ENCODE results near the gene SPATA18. TPM values are rescaled to one million over a fixed set of nuclear protein-coding genes. Genes with fewer than 3 reads are reported as not detected.
"Not testable (repeated sequence)": the region's sequence is repeated elsewhere in the genome, so short reads cannot be mapped to it uniquely, and the experiment has no call there.

SPATA18 gene
- total RNA-seq, 4 donors from 2014 or later: 8.5 to 31.8 (median 11.8) TPM

GRCh38 chr4:52076731-52077130 lies 25.6 kb downstream of the SPATA18 start:
- no peak overlapping the region for H3K4me3 ChIP-seq (ENCODE audit: low read depth, poor library complexity, severe bottlenecking)
- DNase-seq (ENCODE audit: low spot score in 2 of 2): no peak
- TF ChIP-seq CTCF (IDR thresholded peaks at IDR 0.05) (no peak), POLR2A (IDR thresholded peaks at IDR 0.05) (no peak)
- intact Hi-C loops (cut with DNase I; ENCODE audit: low total_unique reads): no loop called here
- 38 to 49% methylated on average over 22 to 26 of the region's 26 CpGs for WGBS, 2 donors

GRCh38 chr4:52079659-52080058 lies 28.6 kb downstream of the SPATA18 start:
- no peak for DNase-seq (ENCODE audit: low spot score in 2 of 2)
- no peak overlapping the region for H3K4me3 ChIP-seq (ENCODE audit: low read depth, poor library complexity, severe bottlenecking)
- TF ChIP-seq CTCF (IDR thresholded peaks at IDR 0.05): no peak
- no peak for TF ChIP-seq POLR2A (IDR thresholded peaks at IDR 0.05)
- intact Hi-C loops (cut with DNase I; ENCODE audit: low total_unique reads): no loop called here
- WGBS, 2 donors: 67 to 77% methylated on average over 2 of the region's 2 CpGs

- no peak for DNase-seq (ENCODE audit: low spot score in 2 of 2)
- H3K4me3 ChIP-seq (ENCODE audit: low read depth, poor library complexity, severe bottlenecking): no peak overlapping the region
- intact Hi-C loops (cut with DNase I; ENCODE audit: low total_unique reads): no loop called here
- TF ChIP-seq CTCF (IDR thresholded peaks at IDR 0.05): no peak
- no peak for TF ChIP-seq POLR2A (IDR thresholded peaks at IDR 0.05)
These were observed 30.1 kb downstream of the SPATA18 start for GRCh38 chr4:52081216-52081615.

GRCh38 chr4:52086425-52086824 lies 35.3 kb downstream of the SPATA18 start:
- DNase-seq (ENCODE audit: low spot score in 2 of 2); H3K4me3 ChIP-seq (ENCODE audit: low read depth, poor library complexity, severe bottlenecking); intact Hi-C loops (cut with DNase I; ENCODE audit: low total_unique reads): not testable (repeated sequence)
- 78 to 81% methylated on average over 1 of the region's 1 CpG for WGBS, 2 donors

GRCh38 chr4:52091801-52092200 lies 40.7 kb downstream of the SPATA18 start:
- intact Hi-C loops (cut with DNase I; ENCODE audit: low total_unique reads): no loop called here
- no peak for DNase-seq (ENCODE audit: low spot score in 2 of 2)
- TF ChIP-seq CTCF (IDR thresholded peaks at IDR 0.05) (no peak), POLR2A (IDR thresholded peaks at IDR 0.05) (no peak)
- H3K4me3 ChIP-seq (ENCODE audit: low read depth, poor library complexity, severe bottlenecking): no peak overlapping the region
- 71 to 75% methylated on average over 5 of the region's 5 CpGs for WGBS, 2 donors

GRCh38 chr4:52093466-52093865 lies 42.4 kb downstream of the SPATA18 start:
- 82 to 88% methylated on average over 1 of the region's 1 CpG for WGBS, 2 donors
- TF ChIP-seq CTCF (IDR thresholded peaks at IDR 0.05) (no peak), POLR2A (IDR thresholded peaks at IDR 0.05) (no peak)
- intact Hi-C loops (cut with DNase I; ENCODE audit: low total_unique reads): no loop called here
- no peak overlapping the region for H3K4me3 ChIP-seq (ENCODE audit: low read depth, poor library complexity, severe bottlenecking)
- no peak for DNase-seq (ENCODE audit: low spot score in 2 of 2)
